ENCODE data around the gene SH3RF3. TPM values are rescaled to one million over a fixed set of nuclear protein-coding genes. Genes with fewer than 3 reads are reported as not detected.
"Not testable (repeated sequence)": the region's sequence is repeated elsewhere in the genome, so short reads cannot be mapped to it uniquely, and the experiment has no call there.

Gene SH3RF3
- total RNA-seq, 1 experiment from 2014 or later = 0.98 TPM

GRCh38 chr2:109159096-109159495, 30.1 kb downstream of the SH3RF3 start:
- no peaks in the 10 kb centered on the region for H3K4me1 ChIP-seq
- no peaks in the 10 kb centered on the region for H3K27me3 ChIP-seq (replicated peaks; ENCODE audit: control insufficient read depth, insufficient read depth, low read length)
- no peaks in the 10 kb centered on the region for H3K9me3 ChIP-seq
- H3K9me3 Mint-ChIP-seq (ENCODE audit: unreplicated experiment) = no peaks in the 10 kb centered on the region
- no peak for DNase-seq
- H3K4me1 Mint-ChIP-seq (ENCODE audit: low read depth, unreplicated experiment) = no peaks in the 10 kb centered on the region
- no peaks in the 10 kb centered on the region for H3K36me3 ChIP-seq (ENCODE audit: control insufficient read depth, insufficient read depth, low read length)
- no peak overlapping the region for H3K4me3 Mint-ChIP-seq (ENCODE audit: unreplicated experiment)
- no peak overlapping the region for H3K27ac Mint-ChIP-seq (ENCODE audit: unreplicated experiment)
- no peaks in the 10 kb centered on the region for H3K36me3 Mint-ChIP-seq (ENCODE audit: insufficient read depth, unreplicated experiment)
- POLR2A ChIA-PET = no interaction called here
- no TSS peak for BruUV-seq (replicated peaks)
- intact Hi-C loops (cut with micrococcal nuclease; ENCODE audit: unreplicated experiment) = no loop called here
- no peaks in the 10 kb centered on the region for H3K27me3 Mint-ChIP-seq (ENCODE audit: insufficient read depth, unreplicated experiment)
- no peak for TF ChIP-seq CTCF (IDR thresholded peaks at IDR 0.05; ENCODE audit: insufficient read depth in 1 of 2, low read depth in 1 of 2, low read length in 1 of 2, severe bottlenecking in 1 of 2, unreplicated experiment in 1 of 2)
- CTCF ChIA-PET = no interaction called here
- no peak overlapping the region for H3K4me3 ChIP-seq (ENCODE audit: low read depth, low read length)

- Mint-ChIP-seq H3K36me3 (ENCODE audit: insufficient read depth, unreplicated experiment) (no peaks in the 10 kb centered on the region), H3K27ac (ENCODE audit: unreplicated experiment) (no peak overlapping the region), H3K4me1 (ENCODE audit: low read depth, unreplicated experiment) (no peaks in the 10 kb centered on the region), H3K9me3 (ENCODE audit: unreplicated experiment) (no peaks in the 10 kb centered on the region), H3K4me3 (ENCODE audit: unreplicated experiment) (no peak overlapping the region), H3K27me3 (ENCODE audit: insufficient read depth, unreplicated experiment) (peaks cover 2% of the 10 kb centered on the region)
- H3K4me1 ChIP-seq = no peaks in the 10 kb centered on the region
- BruUV-seq (replicated peaks) = no TSS peak
- no peak for TF ChIP-seq CTCF (IDR thresholded peaks at IDR 0.05; ENCODE audit: insufficient read depth in 1 of 2, low read depth in 1 of 2, low read length in 1 of 2, severe bottlenecking in 1 of 2, unreplicated experiment in 1 of 2)
- ChIA-PET CTCF (no interaction called here), POLR2A (no interaction called here)
- intact Hi-C loops (cut with micrococcal nuclease; ENCODE audit: unreplicated experiment) = no loop called here
- no peaks in the 10 kb centered on the region for H3K9me3 ChIP-seq
- no peaks in the 10 kb centered on the region for H3K36me3 ChIP-seq (ENCODE audit: control insufficient read depth, insufficient read depth, low read length)
- no peaks in the 10 kb centered on the region for H3K27me3 ChIP-seq (replicated peaks; ENCODE audit: control insufficient read depth, insufficient read depth, low read length)
- H3K4me3 ChIP-seq (ENCODE audit: low read depth, low read length) = no peak overlapping the region
- DNase-seq = no peak
Observed at GRCh38 chr2:109160714-109161440, 31.9 kb downstream of the SH3RF3 start.

- H3K36me3 Mint-ChIP-seq (ENCODE audit: insufficient read depth, unreplicated experiment); H3K27me3 ChIP-seq (replicated peaks; ENCODE audit: control insufficient read depth, insufficient read depth, low read length): not testable (repeated sequence)
Observed at GRCh38 chr2:109162367-109162766, 33.4 kb downstream of the SH3RF3 start.

More at GRCh38 chr2:109162367-109162766, 33.4 kb downstream of the SH3RF3 start:
- POLR2A ChIA-PET; DNase-seq; H3K4me3 ChIP-seq (ENCODE audit: low read depth, low read length); H3K4me1 ChIP-seq; H3K27me3 Mint-ChIP-seq (ENCODE audit: insufficient read depth, unreplicated experiment); BruUV-seq (replicated peaks); CTCF ChIA-PET; H3K9me3 ChIP-seq; H3K4me3 Mint-ChIP-seq (ENCODE audit: unreplicated experiment); H3K36me3 ChIP-seq (ENCODE audit: control insufficient read depth, insufficient read depth, low read length); H3K9me3 Mint-ChIP-seq (ENCODE audit: unreplicated experiment); H3K4me1 Mint-ChIP-seq (ENCODE audit: low read depth, unreplicated experiment); intact Hi-C loops (cut with micrococcal nuclease; ENCODE audit: unreplicated experiment); H3K27ac Mint-ChIP-seq (ENCODE audit: unreplicated experiment): not testable (repeated sequence)

All from Caco-2 (cell line).